HepG2 (cell line): Measurements from ENCODE around the gene ABHD15. TPM values are rescaled to one million over a fixed set of nuclear protein-coding genes. Genes with fewer than 3 reads are reported as not detected.
A peak's percentile ranks its signal among the peaks of the same experiment; 100 is the strongest.

Experiments
- AKNA ChIP-seq: sonication (generic); formaldehyde crosslinking; IDR thresholded peaks from 2 replicates; pipeline ENCODE4 v1.4.0; 2020; ENCODE audit warnings: missing genetic modification reagents, borderline replicate concordance
- CC2D1A ChIP-seq: sonication (generic); formaldehyde crosslinking; IDR thresholded peaks from 2 replicates; pipeline ENCODE4 v1.8.1; 2023; ENCODE audit warnings: mild to moderate bottlenecking, missing genetic modification reagents
- ELF4 ChIP-seq: sonication (generic); formaldehyde crosslinking; IDR thresholded peaks from 2 replicates; pipeline ENCODE4 v1.5.0; 2020; ENCODE audit warnings: missing genetic modification reagents, mild to moderate bottlenecking, moderate library complexity, borderline replicate concordance
- KDM2A ChIP-seq: sonication (generic); formaldehyde crosslinking; IDR thresholded peaks from 2 replicates; pipeline ENCODE4 v1.4.0; 2020; ENCODE audit warnings: low read depth, missing genetic modification reagents, borderline replicate concordance
- NFYC ChIP-seq: IDR thresholded peaks from 2 replicates; pipeline ENCODE4 v1.6.1; 2016; ENCODE audit warnings: missing genetic modification reagents, missing compliant biosample characterization
- PATZ1 ChIP-seq: sonication (generic); formaldehyde crosslinking; IDR thresholded peaks from 2 replicates; pipeline ENCODE4 v1.4.0; 2020; ENCODE audit warnings: missing genetic modification reagents
- PTBP1 ChIP-seq: fragments of 200-400 bp; formaldehyde crosslinking; IDR thresholded peaks from 2 replicates; pipeline ENCODE4 v1.6.1; 2018; ENCODE audit warnings: low read length, low read depth; ENCODE audit not compliant: poor library complexity, severe bottlenecking
- RBAK ChIP-seq: sonication (generic); formaldehyde crosslinking; IDR thresholded peaks from 2 replicates; pipeline ENCODE4 v1.5.1; 2020; ENCODE audit warnings: mild to moderate bottlenecking, missing genetic modification reagents
- SP140L ChIP-seq: sonication (generic); formaldehyde crosslinking; IDR thresholded peaks from 2 replicates; pipeline ENCODE4 v1.4.0; 2020; ENCODE audit warnings: missing genetic modification reagents, borderline replicate concordance
- ZNF513 ChIP-seq: sonication (generic); formaldehyde crosslinking; conservative IDR thresholded peaks from 2 replicates; pipeline ENCODE4 v1.5.0; 2020; ENCODE audit warnings: missing genetic modification reagents
- ZXDC ChIP-seq: sonication (generic); formaldehyde crosslinking; IDR thresholded peaks from 2 replicates; pipeline ENCODE4 v1.5.0; 2020; ENCODE audit warnings: mild to moderate bottlenecking, missing genetic modification reagents
- polyA plus RNA-seq, 8 experiments: library from polyadenylated mRNA; depleted of rRNA in 3 of 8; stranded (reverse) in 7 of 8; unstranded in 1 of 8; fragments of >200 nt; fragmentation: Illumina TruSeq in 4 of 8; extraction: Trizol in 4 of 8; gene quantifications; 2 replicates each; pipeline versions ENCODE4 v1.2.1 to v1.2.3, GENCODE V29; 2011 to 2016; ENCODE audit warnings: low read depth in 4 of 8, missing spikeins in 1 of 8, mixed read lengths in 1 of 8; ENCODE audit not compliant: insufficient read depth in 1 of 8
- total RNA-seq, 5 experiments: library from RNA; depleted of rRNA; stranded (reverse); fragments of >200 nt; fragmentation: Illumina TruSeq; extraction: Trizol; gene quantifications; 2 replicates each; pipeline ENCODE4 v1.2.3, GENCODE V29; 2016; ENCODE audit warnings: low read depth in 1 of 5

ABHD15 gene
- total and polyA plus RNA-seq, 2 of the 13 experiments (the other 11 are each of a cell fraction or from before 2014, with no cell fraction given), result 2.4 to 7.7 TPM

GRCh38 chr17:29574732-29575510, 8.1 kb upstream of the ABHD15 start (continued):
- TF ChIP-seq SP140L (no peak), PTBP1 (no peak), RBAK (CRISPR knock-in tag) (no peak), ZXDC (CRISPR knock-in tag) (no peak), AKNA (CRISPR knock-in tag) (no peak), ZNF513 (no peak), CC2D1A (CRISPR knock-in tag) (no peak), NFYC (CRISPR knock-in tag) (0 out of 2 replicates have a peak, but pooled peaks have one; percentile 31), ELF4 (CRISPR knock-in tag) (no peak), PATZ1 (peak; percentile 79), KDM2A (CRISPR knock-in tag) (peak; percentile 75)
